Spleen (tissue), 11 donors: Measurements from ENCODE around the gene FOSB. TPM values are rescaled to one million over a fixed set of nuclear protein-coding genes. Genes with fewer than 3 reads are reported as not detected.

Experiments used
- DNase-seq: peaks from one replicate; pipeline ENCODE4 v3.0.0-alpha.2; 2020
- H3K27ac ChIP-seq, 8 donors: fragments of 200-600 bp; sonication (generic) in 7 of 8; 1 replicate in 4 of 8; 2 replicates in 4 of 8; pipeline versions ENCODE4 v1.5.0 to v1.8.0; 2016 to 2021; ENCODE audit warnings: inconsistent platforms in 4 of 8, mild to moderate bottlenecking in 4 of 8, moderate library complexity in 1 of 8
- H3K27me3 ChIP-seq, 7 donors: fragments of 200-600 bp; sonication (generic) in 6 of 7; replicated peaks in 1 of 7; 1 replicate in 4 of 7; 2 replicates in 3 of 7; pipeline versions ENCODE4 v1.5.0 to v1.8.0; 2016 to 2021; ENCODE audit warnings: inconsistent platforms in 3 of 7, mild to moderate bottlenecking in 1 of 7
- H3K36me3 ChIP-seq, 6 donors: fragments of 200-600 bp; sonication (generic) in 5 of 6; 1 replicate in 4 of 6; 2 replicates in 2 of 6; pipeline versions ENCODE4 v1.5.0 to v1.8.0; 2016 to 2021; ENCODE audit warnings: inconsistent platforms in 2 of 6
- H3K4me1 ChIP-seq, 6 donors: fragments of 200-600 bp; sonication (generic) in 5 of 6; 1 replicate in 3 of 6; 2 replicates in 3 of 6; pipeline versions ENCODE4 v1.5.0 to v1.8.0; 2016 to 2021; ENCODE audit warnings: inconsistent platforms in 3 of 6
- H3K4me3 ChIP-seq, 8 donors: fragments of 200-600 bp; sonication (generic) in 7 of 8; 1 replicate in 4 of 8; 2 replicates in 4 of 8; pipeline versions ENCODE4 v1.5.0 to v1.8.0; 2016 to 2021; ENCODE audit warnings: inconsistent platforms in 4 of 8, mild to moderate bottlenecking in 4 of 8, moderate library complexity in 2 of 8
- H3K9me3 ChIP-seq, 8 donors: fragments of 200-600 bp; sonication (generic) in 7 of 8; 1 replicate in 4 of 8; 2 replicates in 4 of 8; pipeline versions ENCODE4 v1.5.0 to v1.8.0; 2016 to 2021; ENCODE audit warnings: inconsistent platforms in 4 of 8
- POLR2A ChIP-seq, 3 donors: fragments of 450-650 bp; IDR thresholded peaks; one replicate each; pipeline ENCODE4 v1.5.1; 2017; ENCODE audit warnings: antibody characterized with exemption in 3 of 3, mild to moderate bottlenecking in 1 of 3
- POLR2AphosphoS5 ChIP-seq, 3 donors: sonication (generic); formaldehyde crosslinking; IDR thresholded peaks; one replicate each; pipeline ENCODE4 v1.5.1; 2017; ENCODE audit warnings: antibody characterized with exemption in 3 of 3
- WGBS, 5 donors: extraction: QIAGEN DNeasy Blood & Tissue Kit in 3 of 5; methylation state at CpG; one replicate each; pipeline versions ENCODE4 v1.1.5 to v1.1.7; 2013 to 2018; 5-methylcytosine and 5-hydroxymethylcytosine counted together
- intact Hi-C: fragments of 100-400 bp; cut with DNase I; formaldehyde crosslinking; loops from one replicate; pipeline ENCODE4 v1.15.0; 2023; ENCODE audit warnings: low total_unique reads
- polyA plus RNA-seq, 3 donors: library from polyadenylated mRNA; stranded (reverse); fragments of 200-250 nt; gene quantifications; one replicate each; pipeline ENCODE4 v1.2.1, GENCODE V29; 2013
- total RNA-seq, 7 donors: library from RNA; depleted of rRNA in 3 of 7; stranded (reverse); fragments of >200 nt in 3 of 7; fragmentation: NEBNext Ultra II Directional in 4 of 7; extraction: Animal tissue kit (Norgen Biotek cat#: 25700) in 4 of 7; gene quantifications; one replicate each; pipeline versions ENCODE4 v1.1.0 to v1.2.1, GENCODE V29; 2016 to 2021
- TF ChIP-seq, protein P1 (sequence below), 11 experiments: fragments of 200-600 bp in 7 of 11; fragments of 450-650 bp in 4 of 11; sonication (generic) in 4 of 11; IDR thresholded peaks in 8 of 11; conservative IDR thresholded peaks in 3 of 11; 1 replicate in 7 of 11; 2 replicates in 4 of 11; pipeline versions ENCODE4 v1.4.0 to v1.8.0; 2016 to 2021; ENCODE audit warnings: antibody characterized with exemption in 11 of 11, inconsistent platforms in 4 of 11, mild to moderate bottlenecking in 1 of 11
- donor health status: healthy with polysubstance abuse.
- donor health status: DM: no; HTN: no; CAD: no; lungs with moderate emphysema.
- donor health status: DM: no; HTN: no; CAD: no.
- donor health status: Bipolar disorder and iron deficiency.
- donor health status: healthy.
- donor health status: DM: no; HTN: no; CAD: no.
- donor health status: DM: yes; HTN: yes; CAD: no.

The FOSB gene
- total and polyA plus RNA-seq, 10 donors = 0.42 to 41.7 (median 1.5) TPM

- intact Hi-C loops = no loop called here
- peaks cover 0 to 58% (median 33%) of the 10 kb centered on the region in 7 donors for H3K27me3 ChIP-seq
- WGBS, 5 donors = 14 to 24% (median 19%) methylated on average over 27 to 37 of the region's 37 CpGs
- H3K4me1 ChIP-seq = peaks cover 24 to 79% (median 47%) of the 10 kb centered on the region in 6 donors
- peak overlapping the region in 7 of 8 donors; percentile 32 to 71 (median 41) for H3K4me3 ChIP-seq
- peak in 2 of 3 donors; percentile 38 to 55 for TF ChIP-seq POLR2AphosphoS5 (IDR thresholded peaks at IDR 0.05)
- no peak for TF ChIP-seq POLR2A (IDR thresholded peaks at IDR 0.05)
- TF ChIP-seq, protein P1, sequence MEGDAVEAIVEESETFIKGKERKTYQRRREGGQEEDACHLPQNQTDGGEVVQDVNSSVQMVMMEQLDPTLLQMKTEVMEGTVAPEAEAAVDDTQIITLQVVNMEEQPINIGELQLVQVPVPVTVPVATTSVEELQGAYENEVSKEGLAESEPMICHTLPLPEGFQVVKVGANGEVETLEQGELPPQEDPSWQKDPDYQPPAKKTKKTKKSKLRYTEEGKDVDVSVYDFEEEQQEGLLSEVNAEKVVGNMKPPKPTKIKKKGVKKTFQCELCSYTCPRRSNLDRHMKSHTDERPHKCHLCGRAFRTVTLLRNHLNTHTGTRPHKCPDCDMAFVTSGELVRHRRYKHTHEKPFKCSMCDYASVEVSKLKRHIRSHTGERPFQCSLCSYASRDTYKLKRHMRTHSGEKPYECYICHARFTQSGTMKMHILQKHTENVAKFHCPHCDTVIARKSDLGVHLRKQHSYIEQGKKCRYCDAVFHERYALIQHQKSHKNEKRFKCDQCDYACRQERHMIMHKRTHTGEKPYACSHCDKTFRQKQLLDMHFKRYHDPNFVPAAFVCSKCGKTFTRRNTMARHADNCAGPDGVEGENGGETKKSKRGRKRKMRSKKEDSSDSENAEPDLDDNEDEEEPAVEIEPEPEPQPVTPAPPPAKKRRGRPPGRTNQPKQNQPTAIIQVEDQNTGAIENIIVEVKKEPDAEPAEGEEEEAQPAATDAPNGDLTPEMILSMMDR (IDR thresholded peaks at IDR 0.05 in 8 of 11, conservative IDR thresholded peaks at IDR 0.05 in 3 of 11) = no peak
- peak; percentile 90 for DNase-seq
- H3K27ac ChIP-seq = peak overlapping the region in 4 of 8 donors; percentile 36 to 60 (median 50)
- peaks cover 0 to 2% (median 0%) of the 10 kb centered on the region in 6 donors for H3K36me3 ChIP-seq
- no peaks in the 10 kb centered on the region for H3K9me3 ChIP-seq
Measured at GRCh38 chr19:45499196-45500180, 31.7 kb downstream of the FOSB start.

DNA sequence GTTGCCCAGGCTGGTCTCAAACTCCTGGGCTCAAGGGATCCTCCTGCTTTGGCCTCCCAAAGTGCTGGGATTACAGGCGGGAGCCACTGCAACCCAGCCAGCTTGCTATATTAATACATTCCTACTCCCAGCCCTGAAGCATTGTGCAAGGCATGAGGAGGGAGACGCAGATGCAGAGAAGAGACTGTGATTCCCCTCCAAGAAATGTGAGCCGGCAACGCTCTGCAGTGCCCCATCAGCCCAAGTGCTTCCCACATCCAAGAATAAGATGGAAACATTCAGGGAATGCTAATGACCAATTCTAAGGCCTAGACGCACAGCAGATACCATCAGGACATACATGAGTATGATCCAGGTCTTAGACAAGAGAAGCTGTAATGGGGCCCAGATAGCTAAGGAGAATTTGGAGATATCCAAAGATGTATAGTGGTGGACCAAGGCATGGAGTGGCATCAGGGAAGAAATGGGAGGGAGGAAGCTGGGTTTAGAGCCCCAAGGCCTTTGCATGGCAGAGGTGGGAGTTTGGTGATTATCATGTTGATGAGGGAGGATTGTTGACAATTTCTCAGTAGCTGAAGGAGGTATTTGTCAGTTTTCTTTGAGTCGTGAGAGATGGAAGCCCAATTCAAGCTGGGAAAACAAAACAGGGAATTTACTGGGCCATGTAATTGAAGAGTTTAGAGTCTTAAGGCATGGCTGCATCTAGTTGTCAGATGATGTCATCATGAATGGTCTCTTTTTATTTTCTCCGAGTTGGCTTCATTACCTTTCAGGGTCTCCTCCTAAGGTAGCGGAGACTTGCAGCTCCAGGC is 33.3 kb downstream of the FOSB start:
- H3K27ac ChIP-seq = peak overlapping the region in 6 of 8 donors; percentile 36 to 86 (median 62)
- 85 to 95% (median 87%) methylated on average over 8 of the region's 8 CpGs for WGBS, 5 donors

DNA sequence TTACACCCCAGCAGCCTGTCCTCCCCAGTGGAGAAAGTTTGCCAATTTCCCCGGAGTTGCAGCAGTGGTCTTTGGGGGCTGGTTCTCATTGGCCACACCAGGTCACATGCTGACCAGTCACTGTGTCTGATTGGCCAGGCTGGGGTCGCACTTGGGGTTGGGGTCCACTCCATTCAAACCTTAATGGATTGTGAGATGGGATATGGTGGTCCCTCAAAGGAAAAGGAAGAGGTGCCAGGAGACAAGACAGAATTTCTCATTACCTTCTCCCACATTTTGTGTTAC is 33.9 kb downstream of the FOSB start:
- TF ChIP-seq POLR2AphosphoS5 (IDR thresholded peaks at IDR 0.05) (no peak), POLR2A (IDR thresholded peaks at IDR 0.05) (no peak)
- TF ChIP-seq, protein P1 (IDR thresholded peaks at IDR 0.05 in 8 of 11, conservative IDR thresholded peaks at IDR 0.05 in 3 of 11) = no peak
- H3K27me3 ChIP-seq = peaks cover 0 to 37% (median 18%) of the 10 kb centered on the region in 7 donors
- no peaks in the 10 kb centered on the region for H3K36me3 ChIP-seq
- intact Hi-C loops = no loop called here
- H3K4me1 ChIP-seq = peaks cover 22 to 82% (median 47%) of the 10 kb centered on the region in 6 donors
- H3K4me3 ChIP-seq = no peak overlapping the region
- DNase-seq = no peak
- 73 to 83% (median 76%) methylated on average over 2 of the region's 2 CpGs for WGBS, 5 donors
- H3K27ac ChIP-seq = peak overlapping the region in 7 of 8 donors; percentile 32 to 86 (median 56)
- no peaks in the 10 kb centered on the region for H3K9me3 ChIP-seq

More for the DNA sequence above, 33.3 kb downstream of the FOSB start:
- intact Hi-C loops = no loop called here
- Histone ChIP-seq H3K27me3 (peaks cover 0 to 43% (median 23%) of the 10 kb centered on the region in 7 donors), H3K4me3 (no peak overlapping the region), H3K9me3 (no peaks in the 10 kb centered on the region), H3K36me3 (no peaks in the 10 kb centered on the region), H3K4me1 (peaks cover 27 to 84% (median 49%) of the 10 kb centered on the region in 6 donors)
- TF ChIP-seq POLR2AphosphoS5 (IDR thresholded peaks at IDR 0.05) (no peak), POLR2A (IDR thresholded peaks at IDR 0.05) (no peak)
- TF ChIP-seq, protein P1 (IDR thresholded peaks at IDR 0.05 in 8 of 11, conservative IDR thresholded peaks at IDR 0.05 in 3 of 11) = no peak
- DNase-seq = no peak
